Loucy (cell line): ENCODE measurements around the gene MACF1.

ENCODE experiments used
- EZH2phosphoT487 ChIP-seq: fragments of 200-600 bp; IDR thresholded peaks from 2 replicates; pipeline ENCODE4 v1.6.1; 2018; ENCODE audit warnings: antibody characterized with exemption, mild to moderate bottlenecking, moderate library complexity, borderline replicate concordance
- TF ChIP-seq, protein P1 (sequence below): fragments of 200-600 bp; sonication (generic); conservative IDR thresholded peaks from 2 replicates; pipeline ENCODE4 v1.5.1; 2014; ENCODE audit warnings: mild to moderate bottlenecking, antibody characterized with exemption, low read length

DNA sequence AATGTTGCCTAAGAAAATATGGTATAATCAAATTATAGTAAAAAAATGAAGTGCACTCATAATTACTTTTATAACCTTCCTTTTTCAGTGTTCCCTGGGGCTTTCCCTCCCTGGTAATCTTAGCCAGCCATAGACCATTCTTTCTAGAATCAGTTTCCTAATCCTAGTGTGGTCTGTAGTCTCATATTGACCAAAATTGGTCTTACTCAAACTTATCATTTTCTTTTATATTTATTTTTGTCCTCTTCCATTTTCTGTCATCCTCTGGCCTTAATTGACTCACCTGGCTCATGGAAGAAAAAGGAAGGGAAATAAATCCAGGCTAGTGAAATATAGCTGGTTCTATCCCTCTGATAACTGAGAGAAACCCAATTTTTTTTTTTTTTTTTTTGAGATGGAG lies 216.0 kb downstream of the MACF1 start:
- TF ChIP-seq, protein P1, sequence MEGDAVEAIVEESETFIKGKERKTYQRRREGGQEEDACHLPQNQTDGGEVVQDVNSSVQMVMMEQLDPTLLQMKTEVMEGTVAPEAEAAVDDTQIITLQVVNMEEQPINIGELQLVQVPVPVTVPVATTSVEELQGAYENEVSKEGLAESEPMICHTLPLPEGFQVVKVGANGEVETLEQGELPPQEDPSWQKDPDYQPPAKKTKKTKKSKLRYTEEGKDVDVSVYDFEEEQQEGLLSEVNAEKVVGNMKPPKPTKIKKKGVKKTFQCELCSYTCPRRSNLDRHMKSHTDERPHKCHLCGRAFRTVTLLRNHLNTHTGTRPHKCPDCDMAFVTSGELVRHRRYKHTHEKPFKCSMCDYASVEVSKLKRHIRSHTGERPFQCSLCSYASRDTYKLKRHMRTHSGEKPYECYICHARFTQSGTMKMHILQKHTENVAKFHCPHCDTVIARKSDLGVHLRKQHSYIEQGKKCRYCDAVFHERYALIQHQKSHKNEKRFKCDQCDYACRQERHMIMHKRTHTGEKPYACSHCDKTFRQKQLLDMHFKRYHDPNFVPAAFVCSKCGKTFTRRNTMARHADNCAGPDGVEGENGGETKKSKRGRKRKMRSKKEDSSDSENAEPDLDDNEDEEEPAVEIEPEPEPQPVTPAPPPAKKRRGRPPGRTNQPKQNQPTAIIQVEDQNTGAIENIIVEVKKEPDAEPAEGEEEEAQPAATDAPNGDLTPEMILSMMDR = no peak
- no peak for TF ChIP-seq EZH2phosphoT487
